Measurements from ENCODE around the gene TSPAN7. TPM values are rescaled to one million over a fixed set of nuclear protein-coding genes. Genes with fewer than 3 reads are reported as not detected.
A peak's percentile ranks its signal among the peaks of the same experiment; 100 is the strongest.

The TSPAN7 gene
- total RNA-seq, 2 experiments from 2014 or later: 0.50 to 0.74 TPM

- ChIA-PET CTCF (no interaction called here), POLR2A (no interaction called here)
- Mint-ChIP-seq H3K36me3 (ENCODE audit: low read depth) (no peaks in the 10 kb centered on the region), H3K27ac (no peak overlapping the region), H3K9me3 (no peaks in the 10 kb centered on the region), H3K27me3 (no peaks in the 10 kb centered on the region), H3K4me1 (ENCODE audit: low read depth) (no peaks in the 10 kb centered on the region), H3K4me3 (no peak overlapping the region)
- ATAC-seq: no peak
- no peak for DNase-seq
- intact Hi-C loops (cut with micrococcal nuclease): no loop called here
- TF ChIP-seq CTCF (IDR thresholded peaks at IDR 0.05): no peak
Measured at GRCh38 chrX:38552721-38553120, 8.6 kb upstream of the TSPAN7 start.

- no peak for ATAC-seq
- DNase-seq: no peak
- CTCF ChIA-PET: no interaction called here
- Mint-ChIP-seq H3K9me3 (no peaks in the 10 kb centered on the region), H3K4me3 (no peak overlapping the region), H3K27ac (no peak overlapping the region), H3K4me1 (ENCODE audit: low read depth) (peaks cover 2% of the 10 kb centered on the region), H3K36me3 (ENCODE audit: low read depth) (no peaks in the 10 kb centered on the region), H3K27me3 (peaks cover 6% of the 10 kb centered on the region)
- POLR2A ChIA-PET: no interaction called here
- intact Hi-C loops (cut with micrococcal nuclease): no loop called here
- TF ChIP-seq CTCF (IDR thresholded peaks at IDR 0.05): no peak
Measured at GRCh38 chrX:38558686-38559085, 2.7 kb upstream of the TSPAN7 start.

GRCh38 chrX:38560776-38561125 is 591 bp upstream of the TSPAN7 start:
- H3K27ac Mint-ChIP-seq: no peak overlapping the region
- no peak for DNase-seq
- POLR2A ChIA-PET: interaction anchor here (1.2 kb wide), 1 partner anchor 234 kb away, joined by 4 read pairs; the partner anchor contains the start of gene RPGR
- no peak for ATAC-seq
- H3K4me1 Mint-ChIP-seq (ENCODE audit: low read depth): peaks cover 2% of the 10 kb centered on the region
- no peak for TF ChIP-seq CTCF (IDR thresholded peaks at IDR 0.05)
- peak overlapping the region; percentile 77 for H3K4me3 Mint-ChIP-seq
- CTCF ChIA-PET: no interaction called here
- H3K27me3 Mint-ChIP-seq: peaks cover 6% of the 10 kb centered on the region
- intact Hi-C loops (cut with micrococcal nuclease): no loop called here
- H3K9me3 Mint-ChIP-seq: no peaks in the 10 kb centered on the region
- no peaks in the 10 kb centered on the region for H3K36me3 Mint-ChIP-seq (ENCODE audit: low read depth)

- no peaks in the 10 kb centered on the region for H3K36me3 Mint-ChIP-seq (ENCODE audit: low read depth)
- no peak overlapping the region for H3K27ac Mint-ChIP-seq
- POLR2A ChIA-PET: no interaction called here
- ATAC-seq (no peak), DNase-seq (peak; percentile 18)
- H3K4me3 Mint-ChIP-seq: peak overlapping the region; percentile 77
- H3K9me3 Mint-ChIP-seq: no peaks in the 10 kb centered on the region
- CTCF ChIA-PET: no interaction called here
- intact Hi-C loops (cut with micrococcal nuclease): no loop called here
- peaks cover 2% of the 10 kb centered on the region for H3K4me1 Mint-ChIP-seq (ENCODE audit: low read depth)
- TF ChIP-seq CTCF (IDR thresholded peaks at IDR 0.05): no peak
- H3K27me3 Mint-ChIP-seq: peaks cover 6% of the 10 kb centered on the region
Measured at GRCh38 chrX:38561951-38562719, 793 bp downstream of the TSPAN7 start.

GRCh38 chrX:38563030-38563429 is 1.7 kb downstream of the TSPAN7 start:
- no peaks in the 10 kb centered on the region for H3K9me3 Mint-ChIP-seq
- H3K4me3 Mint-ChIP-seq: no peak overlapping the region
- H3K4me1 Mint-ChIP-seq (ENCODE audit: low read depth): peaks cover 2% of the 10 kb centered on the region
- TF ChIP-seq CTCF (IDR thresholded peaks at IDR 0.05): no peak
- POLR2A ChIA-PET: no interaction called here
- CTCF ChIA-PET: no interaction called here
- no peak for ATAC-seq
- DNase-seq: no peak
- intact Hi-C loops (cut with micrococcal nuclease): no loop called here
- H3K36me3 Mint-ChIP-seq (ENCODE audit: low read depth): no peaks in the 10 kb centered on the region
- no peak overlapping the region for H3K27ac Mint-ChIP-seq
- H3K27me3 Mint-ChIP-seq: peaks cover 6% of the 10 kb centered on the region

Data from activated CD8-positive, alpha-beta T cell treated with anti-CD3 and anti-CD28 coated beads for 36 hours (primary cell).